PC-3 (cell line): ENCODE data around the gene ASXL1.
"Not testable (repeated sequence)": the region's sequence is repeated elsewhere in the genome, so short reads cannot be mapped to it uniquely, and the experiment has no call there.

Experiments used
- CTCF ChIP-seq: fragments of 300-600 bp; sonication (generic); conservative IDR thresholded peaks from 2 replicates; pipeline ENCODE4 v1.5.1; 2017; ENCODE audit warnings: antibody characterized with exemption, low read depth, mild to moderate bottlenecking, low read length
- EZH2 ChIP-seq: fragments of 300-600 bp; sonication (generic); IDR thresholded peaks from one replicate; pipeline ENCODE4 v1.6.1; 2017; ENCODE audit warnings: antibody characterized with exemption, mild to moderate bottlenecking, low read length; ENCODE audit not compliant: unreplicated experiment

- not testable (repeated sequence) for TF ChIP-seq CTCF, EZH2
Measured at GRCh38 chr20:32383441-32383840, 25.3 kb downstream of the ASXL1 start.
